Measurements from ENCODE around the gene SAFB.

The SAFB gene

DNA sequence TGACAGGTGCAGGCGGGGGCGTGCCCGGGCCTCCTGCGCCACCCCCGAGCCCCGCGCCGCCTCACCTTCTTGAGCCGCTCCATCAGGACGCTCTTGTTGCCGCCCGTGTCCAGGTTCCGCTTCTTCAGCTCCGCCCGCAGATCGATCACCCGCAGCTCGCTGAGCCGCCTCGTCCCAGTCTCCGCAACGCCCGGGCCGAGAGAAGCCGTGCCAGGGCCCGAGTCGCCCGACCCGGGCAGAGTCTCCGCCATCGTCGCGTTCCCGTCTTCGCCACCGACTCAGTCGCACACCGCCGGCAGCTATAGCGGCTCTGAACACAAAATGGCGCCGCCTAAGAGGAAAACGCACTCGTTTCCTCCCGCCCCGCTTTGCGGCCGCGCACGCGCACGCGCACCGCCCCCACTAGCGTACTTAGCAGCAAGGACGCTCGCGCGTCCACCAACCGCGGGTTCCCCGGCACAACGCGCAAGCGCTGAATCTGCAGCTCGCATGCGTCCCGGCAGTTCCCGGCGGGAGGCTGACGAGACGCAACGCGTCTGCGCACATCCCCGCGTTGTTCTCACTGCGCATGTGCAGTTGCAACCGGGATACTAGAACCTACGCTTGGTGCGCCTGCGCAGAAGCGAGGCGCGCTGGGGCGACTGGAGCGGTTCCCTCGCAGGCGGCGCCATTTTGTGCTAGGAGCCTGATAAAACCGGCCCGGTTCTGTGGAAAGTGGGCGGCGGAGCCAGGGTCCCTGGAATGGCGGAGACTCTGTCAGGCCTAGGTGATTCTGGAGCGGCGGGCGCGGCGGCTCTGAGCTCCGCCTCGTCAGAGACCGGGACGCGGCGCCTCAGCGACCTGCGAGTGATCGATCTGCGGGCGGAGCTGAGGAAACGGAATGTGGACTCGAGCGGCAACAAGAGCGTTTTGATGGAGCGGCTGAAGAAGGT, at the start of gene SAFB, which contains the start of gene SAFB2:
Gene SAFB, plus strand, starts transcription at position 619 of the 932 bp plus-strand sequence. Its CDS starts 123 bp downstream, at position 742.
Gene SAFB2, minus strand, starts transcription at position 312 of the 932 bp plus-strand sequence. Its CDS starts 61 bp downstream, at position 251.
- intact Hi-C loops (cut with DNase I) = loop anchor here (2.0 kb wide), 1 partner anchor 58 kb away; the partner anchor contains the start of genes HSD11B1L and MICOS13
- peak; percentile 97 to 100 (median 98) for DNase-seq

DNA sequence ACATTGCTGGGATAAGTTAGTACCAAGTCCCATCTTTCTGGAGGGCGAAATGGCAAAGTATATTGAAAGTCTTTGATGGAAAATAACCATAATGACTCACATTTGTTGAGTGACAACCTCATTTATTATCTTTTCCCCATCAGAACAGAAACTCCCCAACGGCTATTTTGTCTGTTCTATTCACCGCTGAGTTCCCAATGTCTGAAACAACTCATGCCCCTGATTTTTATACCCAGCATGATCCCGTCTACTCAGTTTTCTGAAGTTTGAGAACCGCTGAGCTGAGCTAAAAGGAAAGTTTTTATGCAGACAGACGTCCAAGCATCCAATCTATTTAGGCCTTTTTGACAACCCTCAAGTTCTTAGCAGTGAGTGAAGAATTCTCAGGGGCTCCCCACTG, 47.3 kb upstream of the SAFB start:
- DNase-seq = no peak
- intact Hi-C loops (cut with DNase I) = no loop called here

DNA sequence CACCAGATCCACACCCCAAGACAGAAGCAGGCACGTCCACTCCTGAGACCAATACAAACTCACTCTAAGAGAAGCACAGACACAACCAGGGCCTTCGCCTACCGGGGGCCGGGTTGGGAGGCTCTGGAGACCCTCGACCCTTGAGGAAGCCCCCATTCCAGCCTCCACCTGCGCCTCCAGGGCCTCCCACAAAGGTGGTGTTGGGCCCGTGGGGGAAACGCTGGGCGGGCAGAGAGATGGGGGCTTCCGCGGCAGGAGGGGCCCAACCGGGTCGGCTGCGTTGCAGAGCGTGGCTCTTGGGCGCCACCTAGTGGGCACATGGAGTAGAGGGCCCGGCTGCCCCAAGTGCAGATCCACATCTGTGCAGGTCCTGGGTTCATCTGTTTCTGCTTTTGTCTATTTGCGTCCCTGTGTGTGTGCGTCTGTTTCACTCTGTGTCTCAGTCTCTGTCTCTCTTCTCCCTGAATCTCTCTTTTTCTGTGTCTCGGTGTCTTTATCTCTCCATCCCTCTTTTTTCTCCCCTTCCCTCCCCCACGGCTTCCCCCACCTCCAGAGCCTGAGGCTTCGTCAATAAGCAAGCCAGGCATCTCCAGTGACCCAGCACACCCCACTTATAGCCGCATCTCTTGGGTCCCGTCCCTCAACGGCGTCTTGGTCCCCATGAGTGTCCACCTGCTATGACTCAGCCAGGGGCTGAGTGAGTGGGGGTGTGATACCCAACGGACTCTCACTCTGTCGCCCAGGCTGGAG, 44.6 kb upstream of the SAFB start:
- intact Hi-C loops (cut with DNase I) = loop anchor here (2.0 kb wide), 1 partner anchor 529 kb away; no protein-coding TSS in a partner anchor
- peak; percentile 44 to 94 (median 74) for DNase-seq

DNA sequence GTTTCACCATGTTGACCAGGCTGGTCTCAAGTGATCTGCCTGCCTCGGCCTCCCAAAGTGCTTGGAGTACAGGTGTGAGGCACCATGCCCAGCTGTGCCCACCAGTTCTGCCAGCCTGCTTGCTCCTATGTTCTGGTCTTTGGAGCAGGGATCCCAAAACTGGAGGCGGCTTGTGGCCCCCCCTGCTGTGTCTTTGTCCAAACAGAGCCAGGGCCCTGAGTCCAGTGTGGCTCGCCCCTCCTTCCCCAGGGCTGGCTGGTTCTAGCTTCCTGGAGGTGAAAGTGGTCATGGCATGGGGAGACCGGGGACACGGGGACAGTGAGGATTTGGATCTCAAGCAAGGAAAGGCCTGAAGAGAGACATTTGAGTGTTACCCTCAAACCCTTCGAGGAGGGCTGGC, 43.6 kb upstream of the SAFB start:
- DNase-seq = peak in 3 of 10 donors; percentile 22 to 66 (median 52)
- intact Hi-C loops (cut with DNase I) = loop anchor here (2.0 kb wide), 1 partner anchor 530 kb away; no protein-coding TSS in a partner anchor

DNA sequence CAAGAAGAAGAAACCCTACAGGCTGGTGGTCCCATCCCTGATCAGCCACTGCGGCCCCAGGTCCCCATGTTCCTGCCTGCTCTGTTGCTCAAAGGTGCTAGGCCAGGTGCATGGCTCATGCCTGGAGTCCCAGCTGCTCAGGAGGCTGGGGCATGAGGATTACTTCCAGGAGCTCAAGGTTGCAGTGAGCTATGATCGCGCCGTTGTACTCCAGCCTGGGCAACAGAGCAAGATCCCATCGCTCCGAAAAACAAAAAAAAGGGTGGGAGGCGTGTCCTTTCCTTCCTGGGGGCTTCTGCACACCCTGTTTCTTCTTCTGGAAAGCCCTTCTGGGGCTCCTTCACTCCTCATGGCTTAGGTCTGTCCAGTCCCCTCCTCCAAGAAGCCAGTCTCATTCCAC, 43.2 kb upstream of the SAFB start:
- intact Hi-C loops (cut with DNase I) = loop anchor here (2.0 kb wide), 1 partner anchor 531 kb away; no protein-coding TSS in a partner anchor
- DNase-seq = peak in 3 of 10 donors; percentile 15 to 81 (median 43)

DNA sequence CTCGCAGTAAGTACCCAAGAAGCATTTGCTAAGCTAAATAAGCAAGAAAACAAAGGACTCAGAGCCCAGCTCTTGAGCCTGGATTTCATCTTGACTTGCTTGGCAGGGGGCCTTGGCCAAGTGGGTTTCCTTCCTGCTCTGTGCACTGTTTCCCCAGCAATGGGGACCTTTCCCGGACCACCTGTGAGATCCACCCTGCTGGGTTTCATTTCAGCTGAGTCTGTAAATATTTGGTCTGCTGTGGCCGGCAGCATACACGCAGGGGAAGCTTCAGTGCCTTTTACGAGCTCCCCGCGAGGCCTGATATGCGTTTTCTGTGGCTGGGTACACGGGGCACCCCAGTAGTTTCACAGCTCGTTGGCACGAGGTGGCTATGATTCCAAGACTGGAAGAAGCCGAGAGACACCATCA, 42.7 kb upstream of the SAFB start:
- DNase-seq = peak in 2 of 10 donors; percentile 45 to 82
- intact Hi-C loops (cut with DNase I) = no loop called here

DNA sequence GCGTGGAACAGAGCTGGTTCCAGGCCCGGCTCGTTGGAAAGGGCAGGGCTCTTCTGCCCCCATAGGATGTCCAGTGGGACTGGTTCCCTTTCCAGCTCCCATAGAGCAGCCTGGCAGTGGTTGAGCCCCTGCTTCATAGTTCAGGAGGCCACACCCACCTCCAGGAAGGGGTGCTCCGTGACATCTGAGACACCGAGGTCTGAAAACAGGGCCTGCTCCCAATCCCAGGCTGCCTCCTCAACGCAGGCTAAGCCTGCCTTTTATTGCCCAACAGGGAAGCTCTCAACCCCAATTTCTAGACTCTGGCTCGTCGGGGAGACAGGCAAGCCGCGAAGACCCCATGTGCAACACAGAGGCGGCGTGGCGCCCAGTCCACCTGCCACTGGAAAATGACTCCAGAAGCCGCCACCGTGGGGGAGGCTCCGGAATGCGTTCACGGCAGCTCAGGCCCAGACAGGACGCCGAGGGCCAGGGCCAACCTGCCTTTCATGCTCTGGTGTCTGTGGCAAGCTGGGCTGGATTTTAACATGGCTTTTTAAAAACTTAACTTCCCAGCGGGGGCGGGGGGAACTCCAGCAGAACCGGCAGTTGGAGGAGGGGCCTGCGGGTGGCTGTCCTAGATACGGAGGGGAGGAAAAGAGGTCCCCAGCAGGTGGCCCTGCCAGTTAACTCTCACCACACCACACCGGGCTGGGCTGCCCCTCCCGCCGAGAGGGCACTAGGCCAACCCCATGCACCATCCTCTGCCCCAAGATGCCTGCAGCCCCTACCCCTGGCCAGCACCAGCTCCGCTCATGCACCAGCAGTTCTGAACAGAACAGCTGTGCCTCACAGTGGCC, 37.2 kb upstream of the SAFB start:
- intact Hi-C loops (cut with DNase I) = no loop called here
- DNase-seq = peak; percentile 10 to 88 (median 48)

DNA sequence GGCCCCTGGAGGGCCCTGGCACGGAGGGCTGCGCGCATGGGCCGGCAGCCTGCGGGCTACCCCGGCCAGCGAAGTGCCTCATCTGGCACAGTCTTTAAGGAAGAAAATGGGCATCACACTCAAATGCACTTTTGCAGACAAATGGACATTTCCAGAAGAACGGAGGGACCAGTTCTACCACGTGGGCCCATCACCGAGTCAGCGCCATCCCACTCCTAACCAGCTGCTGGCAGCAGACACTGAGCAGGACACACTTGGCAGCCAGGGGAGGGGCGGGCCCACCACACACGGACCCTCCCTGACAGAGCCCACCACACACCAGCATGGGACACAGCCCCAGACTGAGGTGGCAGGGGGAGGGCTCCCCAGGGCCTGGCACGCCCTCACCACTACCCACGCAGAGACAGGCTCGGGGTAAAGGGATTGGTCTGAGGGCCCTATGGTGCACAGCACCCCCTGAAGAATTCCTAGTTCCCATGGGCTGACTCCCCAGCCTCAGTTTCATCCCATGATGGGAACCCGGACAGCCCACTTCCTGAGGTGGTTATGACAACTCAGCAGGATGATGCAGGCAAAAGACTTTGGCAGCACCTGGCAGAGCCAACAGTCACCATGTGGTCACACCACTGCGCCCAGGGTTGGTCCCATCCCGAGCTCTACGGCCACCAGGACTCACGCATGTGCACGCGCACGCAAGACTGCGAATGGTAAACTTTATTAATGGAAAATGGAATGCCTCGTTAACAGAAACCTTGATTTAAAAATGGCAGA, 36.4 kb upstream of the SAFB start:
- peak in 1 of 10 donors; percentile 84 for DNase-seq
- intact Hi-C loops (cut with DNase I) = no loop called here

DNA sequence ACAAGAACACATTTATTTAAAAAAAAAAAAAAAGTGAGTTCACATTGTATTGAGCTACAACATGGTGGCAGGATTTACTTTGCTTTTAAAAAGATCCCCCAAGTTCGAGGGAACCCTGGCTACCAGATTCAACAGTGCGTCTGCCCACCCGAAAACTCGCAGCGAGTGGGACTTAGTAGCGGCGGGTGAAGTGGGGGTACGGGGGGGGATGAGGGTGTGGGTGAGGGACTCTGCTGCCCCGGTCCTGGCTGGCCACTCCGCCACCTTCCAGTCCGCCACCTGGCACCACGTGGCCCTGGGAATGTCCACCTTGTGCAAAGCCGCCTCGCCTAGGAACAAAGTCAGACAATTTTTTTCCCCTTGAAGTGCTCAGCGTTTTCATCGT, 35.8 kb upstream of the SAFB start:
- peak in 2 of 10 donors; percentile 24 to 62 for DNase-seq
- intact Hi-C loops (cut with DNase I) = no loop called here

DNA sequence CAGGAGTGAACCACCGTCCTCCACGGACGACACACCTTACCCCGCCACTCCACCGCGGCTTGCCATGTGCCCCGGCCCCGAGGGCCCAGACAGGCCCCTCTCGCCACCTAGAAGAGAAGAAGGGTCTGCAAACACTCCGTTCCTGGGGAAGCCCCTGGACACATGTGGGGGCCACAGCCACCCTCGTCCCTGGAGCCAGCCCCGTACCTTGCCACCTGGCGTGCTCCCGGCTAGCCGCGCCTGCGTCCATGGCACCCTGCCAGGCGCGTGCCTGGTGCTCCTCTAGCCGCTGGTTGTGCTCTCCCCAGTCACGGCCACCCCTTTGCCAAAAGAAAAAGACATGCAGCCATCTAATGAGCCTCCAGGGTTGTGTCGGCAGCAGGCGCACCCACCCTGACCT, 35.2 kb upstream of the SAFB start:
- peak in 1 of 10 donors; percentile 65 for DNase-seq
- intact Hi-C loops (cut with DNase I) = no loop called here

DNA sequence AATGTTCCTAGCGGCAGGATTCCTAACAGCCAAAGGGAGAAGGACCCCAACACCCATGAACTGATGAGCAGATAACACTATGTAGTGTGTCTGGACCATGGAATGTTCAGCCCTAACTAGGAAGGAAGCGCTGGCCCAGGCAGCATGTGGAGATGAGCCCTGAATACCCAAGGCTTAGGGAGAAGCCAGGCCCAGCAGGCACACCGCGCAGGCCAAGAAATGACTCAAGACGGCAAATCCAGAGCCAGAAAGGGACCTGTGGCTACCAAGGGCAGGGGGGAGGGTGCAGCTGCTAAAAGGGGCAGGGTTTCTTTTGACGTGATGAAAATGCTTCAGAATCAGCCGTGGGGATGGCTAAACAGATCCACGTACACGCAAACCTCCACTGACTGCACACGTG, 34.4 kb upstream of the SAFB start:
- DNase-seq = peak in 1 of 10 donors; percentile 79
- intact Hi-C loops (cut with DNase I) = no loop called here

DNA sequence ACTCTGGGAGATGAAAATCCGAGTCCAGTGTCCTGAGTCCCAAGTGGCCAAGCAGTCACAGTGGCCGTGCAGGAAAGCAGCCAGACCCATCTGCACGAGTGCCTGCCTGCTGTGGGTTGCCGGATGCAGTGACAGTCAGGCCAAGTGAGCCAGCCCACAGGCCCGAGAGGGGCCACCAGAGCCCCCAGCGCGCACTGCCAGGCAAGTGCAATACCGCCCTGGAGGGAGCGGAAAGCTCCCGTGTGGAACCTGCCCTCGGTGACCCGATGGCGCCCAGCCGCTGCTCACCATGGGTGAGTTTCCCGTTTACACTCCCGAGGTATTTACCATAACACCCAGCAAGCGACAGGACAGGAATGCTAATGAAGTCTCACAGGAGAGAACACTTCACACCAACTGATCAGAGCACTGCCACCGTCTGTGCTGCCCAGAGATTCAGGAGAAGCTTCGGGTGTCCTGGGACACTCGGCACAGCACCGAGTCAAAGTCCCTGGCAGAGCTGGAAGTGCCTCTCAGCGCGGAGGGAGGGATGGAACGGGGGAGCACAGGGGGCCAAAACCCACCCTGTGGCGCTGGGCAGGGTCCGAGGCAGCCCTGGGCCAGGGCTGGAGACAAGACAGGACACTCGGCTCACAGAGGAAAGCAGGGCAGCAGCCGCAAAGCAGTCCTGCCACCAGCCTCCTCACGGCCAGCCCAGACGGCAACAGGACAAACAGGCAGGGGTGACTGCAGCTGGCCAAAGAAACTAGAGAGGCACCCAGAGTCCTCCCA, 33.8 kb upstream of the SAFB start:
- peak in 1 of 10 donors; percentile 72 for DNase-seq
- intact Hi-C loops (cut with DNase I) = no loop called here

DNA sequence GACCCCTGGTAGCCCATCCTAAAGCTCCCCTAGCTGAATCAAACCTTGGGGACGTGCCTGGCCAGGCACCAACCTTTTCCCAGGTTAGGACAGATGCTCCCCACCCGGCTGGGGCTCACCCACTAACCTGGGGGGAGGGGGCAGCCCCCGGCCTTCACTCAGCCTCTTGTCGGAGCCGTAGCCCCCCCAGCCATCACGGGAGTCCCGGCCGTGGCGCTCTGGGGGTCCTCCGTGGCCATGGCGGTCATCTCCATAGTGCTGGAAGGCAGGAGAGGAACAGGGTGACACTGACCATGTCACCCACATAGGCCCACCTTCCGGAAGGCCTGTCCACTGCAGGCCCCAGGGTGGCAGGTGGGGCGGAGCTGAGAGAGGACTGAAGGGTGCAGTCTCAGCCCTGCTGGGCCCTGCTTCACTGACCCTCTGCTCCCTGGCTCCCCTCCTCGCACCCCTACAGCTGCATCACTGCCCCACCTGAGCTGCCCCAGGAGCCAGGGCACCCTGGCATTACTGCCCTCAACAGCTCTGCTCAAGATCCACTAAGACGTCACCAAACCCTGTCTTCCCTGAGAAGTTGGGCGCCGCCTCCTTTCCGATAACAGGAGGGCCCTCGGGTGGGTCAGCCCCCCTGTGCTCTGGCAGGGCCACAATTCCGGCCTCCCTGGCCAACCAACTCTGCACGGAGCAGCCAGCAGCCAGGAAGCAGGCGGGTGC, 32.6 kb upstream of the SAFB start:
- peak in 1 of 10 donors; percentile 84 for DNase-seq
- intact Hi-C loops (cut with DNase I) = no loop called here

DNA sequence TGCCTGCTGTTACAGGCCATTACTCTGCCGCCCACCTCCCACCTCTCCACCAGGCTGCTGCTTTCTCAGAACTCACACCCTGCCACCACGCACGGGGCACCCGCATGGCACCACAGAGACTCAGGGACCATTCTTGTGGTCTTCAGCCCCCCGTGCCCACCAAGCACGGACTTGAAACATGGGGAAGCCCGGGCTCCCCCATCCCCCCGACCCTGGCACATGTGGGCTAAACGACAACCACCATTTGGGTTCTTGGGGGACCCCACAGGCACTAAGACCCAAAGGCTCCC, 32.1 kb upstream of the SAFB start:
- no peak for DNase-seq
- intact Hi-C loops (cut with DNase I) = no loop called here

DNA sequence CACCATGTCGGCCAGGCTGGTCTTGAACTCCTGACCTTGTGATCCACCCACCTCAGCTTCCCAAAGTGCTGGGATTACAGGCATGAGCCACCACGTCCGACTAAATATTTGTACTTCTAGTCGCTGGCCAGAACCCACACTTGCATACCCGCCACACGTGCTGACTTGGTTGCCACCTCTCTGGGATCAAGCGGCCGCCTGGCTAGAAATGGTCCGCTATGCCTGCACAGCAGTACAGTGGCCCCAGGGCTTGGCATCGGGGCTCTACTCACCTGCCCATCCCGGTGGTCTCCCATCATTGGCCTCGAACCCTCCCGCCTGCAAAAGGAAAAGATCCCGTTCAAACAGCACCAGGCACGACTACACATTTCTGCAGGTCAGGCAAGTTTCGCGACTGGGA, 31.4 kb upstream of the SAFB start:
- peak in 2 of 10 donors; percentile 30 to 59 for DNase-seq
- intact Hi-C loops (cut with DNase I) = no loop called here

DNA sequence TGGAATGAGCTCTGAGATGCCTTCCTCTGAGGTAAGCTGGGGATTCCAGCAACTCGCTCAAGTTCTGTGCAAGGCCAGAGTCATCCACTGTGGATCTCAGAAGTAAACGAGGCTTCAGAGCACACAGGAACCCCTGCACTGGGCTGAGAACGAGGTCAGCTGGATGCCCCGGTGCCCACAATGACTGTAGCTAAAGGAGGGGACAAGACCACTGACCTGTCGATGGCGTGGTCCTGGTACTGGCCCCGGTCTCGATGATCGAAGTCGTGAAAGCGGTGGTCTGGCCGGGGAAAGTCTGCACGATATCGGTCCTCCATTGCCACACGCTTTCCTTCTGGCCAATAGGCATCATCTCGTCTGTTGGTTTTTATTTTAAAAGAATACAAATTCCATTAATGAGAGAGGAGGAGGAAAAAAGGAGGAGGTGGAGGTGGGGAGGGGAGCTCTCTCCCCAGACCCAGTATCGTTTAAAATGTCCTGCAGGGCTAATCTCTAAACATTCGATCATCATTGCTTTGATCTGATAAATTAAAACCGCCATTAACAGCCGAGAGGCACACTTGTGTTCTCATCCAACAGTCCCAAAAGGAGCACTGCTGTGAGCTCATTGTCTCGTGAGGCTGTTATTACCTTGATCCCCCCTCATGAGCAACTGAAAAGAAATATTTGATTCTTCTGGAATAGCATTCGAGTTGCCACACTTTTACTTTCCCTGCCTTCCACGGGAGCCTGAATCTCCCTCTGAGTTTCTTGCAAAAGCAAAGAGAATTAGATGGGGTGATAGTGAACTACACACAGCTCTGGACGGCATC, 30.1 kb upstream of the SAFB start:
- DNase-seq = peak in 3 of 10 donors; percentile 16 to 70 (median 49)
- intact Hi-C loops (cut with DNase I) = no loop called here
